DMS114 treated with DMSO at 0.1 percent for 48 hours (cell line): Measurements from ENCODE around the gene SSX4B.
"Not testable (repeated sequence)": the region's sequence is repeated elsewhere in the genome, so short reads cannot be mapped to it uniquely, and the experiment has no call there.

Experiments used
- DNase-seq: peaks from one replicate; lab custom pipeline; 2025; ENCODE audit not compliant: unreplicated experiment; lab: John Stamatoyannopoulos, UW

SSX4B gene

GRCh38 chrX:48356315-48357094 lies 55.3 kb downstream of the SSX4B start, which contains the start of gene SSX3:
SSX3 (minus strand) TSS chrX:48356703; CDS start chrX:48355249, 1,454 bp downstream.
- not testable (repeated sequence) for DNase-seq
